T-helper 2 cell treated with Interferon-gamma antibody and Interleukin-4, amounts not matched to agents 5 μg/mL and 100 μg/mL, for 36 hours (primary cell): Measurements from ENCODE around the gene TMEM143.
"Not testable (repeated sequence)": the region's sequence is repeated elsewhere in the genome, so short reads cannot be mapped to it uniquely, and the experiment has no call there.

ENCODE experiments used
- DNase-seq: peaks from one replicate; pipeline ENCODE4 v3.0.0; 2021; ENCODE audit warnings: low spot score
- H3K27ac Mint-ChIP-seq: one replicate; pipeline ENCODE4 v1.8.0; 2021; ENCODE audit warnings: mild to moderate bottlenecking, mixed read lengths
- H3K27me3 Mint-ChIP-seq: one replicate; pipeline ENCODE4 v1.8.0; 2021; ENCODE audit warnings: low read depth, mixed read lengths
- H3K36me3 Mint-ChIP-seq: one replicate; pipeline ENCODE4 v1.8.0; 2021; ENCODE audit warnings: low read depth, mixed read lengths
- H3K4me1 Mint-ChIP-seq: one replicate; pipeline ENCODE4 v1.8.0; 2021; ENCODE audit warnings: low read depth, mixed read lengths
- H3K4me3 Mint-ChIP-seq: one replicate; pipeline ENCODE4 v1.8.0; 2022; ENCODE audit warnings: mild to moderate bottlenecking, moderate library complexity, mixed read lengths
- H3K9me3 Mint-ChIP-seq: one replicate; pipeline ENCODE4 v1.8.0; 2021; ENCODE audit warnings: mixed read lengths

The TMEM143 gene

DNA sequence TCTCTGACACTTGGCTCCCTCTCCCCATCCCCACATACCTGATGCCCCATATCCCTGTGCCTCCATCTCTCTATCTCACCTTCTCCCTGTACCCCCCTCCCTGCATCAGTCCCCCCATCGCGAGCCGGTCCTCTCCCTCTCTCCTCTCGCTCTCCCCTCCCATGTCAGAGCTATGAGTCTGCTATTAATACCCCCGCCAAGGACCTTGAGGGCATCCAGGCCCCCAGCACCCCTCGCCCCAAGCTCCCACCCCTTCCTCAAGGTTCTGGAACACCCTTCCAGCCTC, 31.4 kb upstream of the TMEM143 start:
- Mint-ChIP-seq H3K4me3 (no peak overlapping the region), H3K27ac (no peak overlapping the region), H3K27me3 (peaks cover 59% of the 10 kb centered on the region), H3K9me3 (no peaks in the 10 kb centered on the region), H3K36me3 (no peaks in the 10 kb centered on the region), H3K4me1 (peaks cover 22% of the 10 kb centered on the region)
- DNase-seq = no peak

DNA sequence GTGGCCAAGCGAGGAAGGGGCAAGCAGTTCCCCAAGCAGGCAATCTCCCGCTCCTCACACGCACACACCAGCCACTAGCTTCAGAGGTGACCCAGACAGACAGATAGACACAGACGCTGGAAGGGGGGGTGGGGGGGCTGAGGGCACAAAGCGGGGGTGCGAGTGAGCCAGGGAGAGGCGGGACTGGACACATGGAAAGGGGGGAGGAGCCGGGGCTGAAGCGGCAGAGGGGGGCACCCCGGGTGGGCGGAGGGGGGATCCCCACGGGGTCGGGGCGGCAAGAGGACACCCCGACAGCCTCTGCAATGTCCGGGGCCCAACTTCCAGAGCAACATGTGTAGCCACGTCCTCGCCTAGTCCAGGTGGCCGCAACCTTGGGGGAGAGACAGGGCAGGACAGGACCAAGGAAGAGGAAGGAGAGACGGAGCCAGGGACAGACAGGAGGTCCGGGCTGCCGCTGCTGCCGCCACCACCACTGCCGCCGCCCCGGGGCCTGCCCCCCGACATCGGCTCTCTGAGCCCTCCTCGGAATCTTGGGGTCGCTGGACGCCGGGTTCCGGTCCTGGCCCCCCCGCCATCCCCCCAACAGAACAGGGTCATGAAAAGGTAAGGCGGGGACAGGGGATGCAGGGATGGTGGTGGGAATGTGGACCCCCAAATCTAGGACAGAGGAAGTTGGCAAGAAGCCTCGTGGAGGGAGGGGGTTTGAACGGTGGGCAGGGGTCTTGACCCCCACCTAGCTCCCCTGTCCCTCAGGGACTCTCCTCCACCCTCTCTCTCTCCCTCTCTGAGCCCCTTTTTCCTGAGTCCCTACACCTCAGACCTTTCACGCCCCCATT, 30.8 kb upstream of the TMEM143 start:
- DNase-seq = no peak
- H3K27me3 Mint-ChIP-seq = peaks cover 59% of the 10 kb centered on the region
- peaks cover 21% of the 10 kb centered on the region for H3K4me1 Mint-ChIP-seq
- H3K9me3 Mint-ChIP-seq = no peaks in the 10 kb centered on the region
- H3K36me3 Mint-ChIP-seq = no peaks in the 10 kb centered on the region
- H3K4me3 Mint-ChIP-seq = no peak overlapping the region
- no peak overlapping the region for H3K27ac Mint-ChIP-seq

DNA sequence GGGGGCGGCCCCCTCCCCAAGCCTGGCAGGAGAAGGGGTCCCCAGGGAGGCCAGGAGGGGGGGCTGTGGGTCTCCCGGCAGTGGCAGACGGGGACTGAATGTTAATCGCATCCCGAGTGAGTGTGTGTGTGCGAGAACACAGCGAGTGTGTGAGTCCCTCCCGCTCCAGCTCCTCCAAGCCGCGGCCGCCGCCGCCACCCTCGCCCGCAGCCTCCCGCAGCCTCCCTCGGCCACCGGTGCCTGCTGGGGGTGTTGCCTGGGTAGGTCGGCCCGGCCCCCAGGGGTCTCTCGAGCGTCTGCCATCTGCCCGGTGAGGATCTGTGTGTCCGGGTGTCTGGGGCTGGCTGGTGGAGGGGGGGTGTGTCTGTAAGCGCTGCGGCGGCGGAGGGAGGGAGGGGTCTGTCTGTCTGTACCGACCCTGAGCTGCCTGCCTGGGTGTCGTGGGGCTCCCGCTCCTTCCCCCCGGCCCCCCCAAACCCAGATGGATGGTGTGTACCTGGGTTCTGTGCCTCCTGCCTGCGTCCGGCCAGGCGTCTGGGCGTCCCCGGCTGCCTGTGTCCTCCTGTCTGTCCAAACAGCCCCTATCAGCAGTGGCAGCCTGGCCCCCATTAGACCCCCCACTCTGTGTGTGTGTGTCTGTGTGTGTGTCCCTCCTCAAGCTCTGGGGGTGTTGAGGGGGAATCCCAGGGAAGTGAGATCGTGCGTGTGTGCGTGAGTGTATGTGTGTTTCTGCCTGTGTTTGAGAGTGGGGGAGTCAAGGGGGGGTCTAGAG, 30.0 kb upstream of the TMEM143 start, which contains the start of gene GRIN2D:
Gene GRIN2D, plus strand, starts transcription at position 110 of the 772 bp plus-strand sequence. CDS start 4,725 bp downstream, outside the sequence.
- Mint-ChIP-seq H3K27me3 (peaks cover 57% of the 10 kb centered on the region), H3K4me3 (peak within 1 kb of the TSS; percentile 32), H3K9me3 (no peaks in the 10 kb centered on the region), H3K36me3 (no peaks in the 10 kb centered on the region), H3K4me1 (peaks cover 16% of the 10 kb centered on the region), H3K27ac (peak within 1 kb of the TSS; percentile 32)
- DNase-seq = no peak

DNA sequence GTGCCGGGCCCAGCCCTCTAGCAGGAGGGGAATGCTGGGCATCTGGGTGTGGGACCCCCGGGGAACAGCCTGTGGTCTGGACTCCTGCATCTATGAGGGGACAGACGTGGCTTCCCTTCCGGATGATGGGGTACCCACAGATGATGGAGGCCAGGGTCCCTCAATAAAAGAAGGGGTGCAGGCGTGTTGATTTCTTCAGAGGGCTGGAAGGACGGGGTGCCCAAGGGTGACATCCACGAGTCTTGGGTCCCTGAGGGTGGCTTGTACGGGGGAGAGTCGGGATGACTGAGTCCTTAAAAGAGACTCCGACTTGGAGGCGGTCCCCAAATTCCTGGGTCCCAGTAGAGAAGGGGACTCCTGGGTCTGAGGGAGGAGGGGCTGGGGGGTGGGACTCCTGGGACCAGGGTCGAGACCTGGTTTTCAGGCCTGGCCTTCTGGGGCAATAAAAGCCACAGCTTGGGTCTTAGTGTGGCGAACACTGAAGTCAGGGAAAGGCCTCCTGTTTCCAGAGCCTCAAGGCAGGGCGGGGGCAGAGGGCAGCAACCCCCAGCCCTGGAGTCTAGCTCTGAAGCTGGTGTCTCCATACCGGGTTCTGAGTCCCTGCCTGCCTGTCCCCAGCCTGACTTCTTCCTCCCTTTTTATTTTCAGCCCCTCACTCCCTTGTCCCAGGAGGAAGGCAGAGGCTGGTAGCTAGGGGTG, 29.3 kb upstream of the TMEM143 start:
- Mint-ChIP-seq H3K9me3 (no peaks in the 10 kb centered on the region), H3K27ac (no peak overlapping the region), H3K36me3 (peaks cover 7% of the 10 kb centered on the region), H3K4me3 (peak overlapping the region; percentile 32), H3K4me1 (peaks cover 18% of the 10 kb centered on the region), H3K27me3 (peaks cover 56% of the 10 kb centered on the region)
- no peak for DNase-seq

GRCh38 chr19:48392006-48392344, 28.2 kb upstream of the TMEM143 start:
- not testable (repeated sequence) for H3K27ac Mint-ChIP-seq, DNase-seq, H3K9me3 Mint-ChIP-seq, H3K4me1 Mint-ChIP-seq
- peak overlapping the region; percentile 92 for H3K4me3 Mint-ChIP-seq
- H3K27me3 Mint-ChIP-seq = peaks cover 46% of the 10 kb centered on the region
- peaks cover 12% of the 10 kb centered on the region for H3K36me3 Mint-ChIP-seq

- H3K4me1 Mint-ChIP-seq = peaks cover 9% of the 10 kb centered on the region
- H3K36me3 Mint-ChIP-seq = peaks cover 13% of the 10 kb centered on the region
- DNase-seq = peak; percentile 69
- no peaks in the 10 kb centered on the region for H3K9me3 Mint-ChIP-seq
- peaks cover 41% of the 10 kb centered on the region for H3K27me3 Mint-ChIP-seq
- peak within 1 kb of the TSS; percentile 88 for H3K27ac Mint-ChIP-seq
- peak within 1 kb of the TSS; percentile 92 for H3K4me3 Mint-ChIP-seq
Observed at GRCh38 chr19:48391100-48392005, 27.6 kb upstream of the TMEM143 start, which contains the start of gene KDELR1. TSS of gene KDELR1 (minus strand) at chr19:48391551. CDS start at chr19:48391358, 193 bp downstream.

GRCh38 chr19:48390188-48391099, 26.7 kb upstream of the TMEM143 start:
- DNase-seq = peak; percentile 53
- H3K4me3 Mint-ChIP-seq = peak overlapping the region; percentile 92
- H3K36me3 Mint-ChIP-seq = peaks cover 17% of the 10 kb centered on the region
- peak overlapping the region; percentile 88 for H3K27ac Mint-ChIP-seq
- H3K27me3 Mint-ChIP-seq = peaks cover 32% of the 10 kb centered on the region
- no peaks in the 10 kb centered on the region for H3K9me3 Mint-ChIP-seq
- peaks cover 9% of the 10 kb centered on the region for H3K4me1 Mint-ChIP-seq

DNA sequence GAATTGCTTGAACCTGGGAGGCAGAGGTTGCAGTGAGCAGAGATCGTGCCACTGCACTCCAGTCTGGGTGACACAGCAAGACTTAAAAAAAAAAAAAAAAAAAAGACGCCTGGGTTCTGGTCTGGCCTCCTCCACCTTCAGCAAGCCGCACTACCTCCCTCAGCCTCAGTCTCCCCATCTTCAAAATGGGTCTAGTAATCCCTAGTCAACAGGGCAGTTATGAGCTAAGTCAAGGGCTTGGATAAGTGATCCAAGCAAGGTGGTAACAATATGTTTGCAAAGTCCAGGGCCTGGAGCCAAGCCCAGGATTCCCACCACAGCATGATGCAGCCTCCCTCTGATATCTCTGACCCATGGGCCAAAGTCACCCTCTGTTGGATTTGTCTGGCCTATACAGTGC, 23.2 kb upstream of the TMEM143 start:
- Mint-ChIP-seq H3K4me1 (peaks cover 9% of the 10 kb centered on the region), H3K4me3 (no peak overlapping the region), H3K36me3 (peaks cover 41% of the 10 kb centered on the region), H3K27me3 (peaks cover 4% of the 10 kb centered on the region), H3K27ac (no peak overlapping the region), H3K9me3 (no peaks in the 10 kb centered on the region)
- no peak for DNase-seq

GRCh38 chr19:48385461-48386087, 21.8 kb upstream of the TMEM143 start:
- no peaks in the 10 kb centered on the region for H3K9me3 Mint-ChIP-seq
- H3K4me1 Mint-ChIP-seq = peaks cover 6% of the 10 kb centered on the region
- peaks cover 45% of the 10 kb centered on the region for H3K36me3 Mint-ChIP-seq
- H3K27ac Mint-ChIP-seq = no peak overlapping the region
- H3K4me3 Mint-ChIP-seq = no peak overlapping the region
- DNase-seq = no peak
- H3K27me3 Mint-ChIP-seq = no peaks in the 10 kb centered on the region

DNA sequence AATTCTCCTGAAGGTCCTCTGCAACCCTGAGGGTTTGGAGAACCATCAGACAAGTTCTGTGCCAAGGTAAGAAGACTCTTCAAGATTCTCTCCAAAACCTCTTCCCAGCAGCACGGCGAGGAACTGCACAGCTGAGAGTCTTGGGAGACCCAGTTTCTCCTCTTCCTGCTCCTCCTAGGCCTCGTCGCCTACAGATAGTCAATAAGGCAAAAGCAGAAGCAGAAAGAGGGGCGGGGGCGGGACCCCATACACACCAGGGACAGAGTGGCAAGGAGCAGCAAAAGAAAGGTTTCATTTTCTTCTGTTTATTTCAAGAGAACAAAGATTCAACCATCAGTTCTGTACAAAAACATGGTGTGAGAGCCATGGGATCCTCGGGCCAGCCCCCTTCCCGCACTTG, 18.5 kb upstream of the TMEM143 start:
- H3K27me3 Mint-ChIP-seq = no peaks in the 10 kb centered on the region
- H3K27ac Mint-ChIP-seq = no peak overlapping the region
- H3K36me3 Mint-ChIP-seq = peaks cover 35% of the 10 kb centered on the region
- no peaks in the 10 kb centered on the region for H3K4me1 Mint-ChIP-seq
- H3K4me3 Mint-ChIP-seq = no peak overlapping the region
- no peaks in the 10 kb centered on the region for H3K9me3 Mint-ChIP-seq
- DNase-seq = no peak

DNA sequence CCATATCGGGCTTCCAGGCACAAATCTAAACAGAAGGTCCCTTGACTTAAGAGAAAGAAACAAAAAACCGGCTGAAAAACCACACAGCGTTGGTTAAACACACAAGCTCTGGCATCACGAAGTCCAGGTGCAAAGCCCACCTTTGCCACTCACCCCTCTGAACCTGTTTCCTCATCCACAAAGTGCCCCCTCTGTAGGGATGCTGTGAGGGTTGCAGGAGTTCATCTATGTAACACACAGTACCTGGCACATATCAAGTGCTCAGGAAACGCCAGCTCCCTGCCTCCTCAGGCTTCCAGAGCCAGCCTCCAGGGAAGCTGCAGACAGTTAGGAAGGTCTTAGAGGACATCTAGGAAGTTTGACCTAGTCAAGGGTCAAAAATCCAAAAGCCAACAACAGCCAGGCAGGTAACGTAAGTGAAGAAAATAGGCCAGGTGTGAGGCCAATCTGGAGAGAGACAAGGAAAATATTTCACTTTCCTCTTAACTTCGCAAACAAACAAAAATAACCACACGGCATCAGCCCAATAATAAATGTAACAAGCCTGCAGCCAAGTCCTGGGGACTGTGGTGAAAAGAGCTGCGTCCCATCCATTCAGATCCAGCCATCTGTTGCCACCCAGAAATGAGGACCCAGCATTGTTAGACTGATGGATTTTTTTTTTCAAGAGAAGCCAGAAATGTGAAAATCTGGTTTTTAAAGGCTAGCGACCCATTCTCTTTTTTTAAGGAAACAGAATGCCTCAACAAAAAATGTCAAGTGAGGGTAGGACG, 17.6 kb upstream of the TMEM143 start:
- Mint-ChIP-seq H3K9me3 (no peaks in the 10 kb centered on the region), H3K36me3 (peaks cover 32% of the 10 kb centered on the region), H3K27me3 (no peaks in the 10 kb centered on the region), H3K27ac (no peak overlapping the region), H3K4me3 (no peak overlapping the region), H3K4me1 (peaks cover 3% of the 10 kb centered on the region)
- DNase-seq = no peak

GRCh38 chr19:48379058-48379457, 15.3 kb upstream of the TMEM143 start:
- Mint-ChIP-seq H3K27me3 (no peaks in the 10 kb centered on the region), H3K4me1 (peaks cover 3% of the 10 kb centered on the region), H3K4me3 (no peak overlapping the region), H3K27ac (no peak overlapping the region), H3K36me3 (peaks cover 19% of the 10 kb centered on the region), H3K9me3 (no peaks in the 10 kb centered on the region)
- DNase-seq = no peak
